Lower leg skin (tissue), 4 donors: ENCODE data around the gene RBM4B. TPM values are rescaled to one million over a fixed set of nuclear protein-coding genes. Genes with fewer than 3 reads are reported as not detected.

Experiments used
- DNase-seq, 2 donors: peaks; one replicate each; pipeline ENCODE4 v3.0.0-alpha.2; 2019; ENCODE audit warnings: low spot score in 2 of 2
- H3K4me3 ChIP-seq: fragments of 200-600 bp; sonication (generic); 2 replicates; pipeline ENCODE4 v1.5.1; 2017; ENCODE audit warnings: mild to moderate bottlenecking, low read depth; ENCODE audit not compliant: poor library complexity, severe bottlenecking
- POLR2A ChIP-seq, 2 donors: fragments of 450-650 bp; IDR thresholded peaks; one replicate each; pipeline ENCODE4 v1.6.1; 2016 to 2017; ENCODE audit warnings: antibody characterized with exemption in 2 of 2, mild to moderate bottlenecking in 1 of 2, moderate library complexity in 1 of 2
- WGBS, 2 donors: methylation state at CpG; one replicate each; pipeline ENCODE4 v1.1.5; 2018; 5-methylcytosine and 5-hydroxymethylcytosine counted together
- intact Hi-C: fragments of 100-400 bp; cut with DNase I; formaldehyde crosslinking; loops from one replicate; pipeline ENCODE4 v1.15.0; 2023; ENCODE audit warnings: low total_unique reads
- total RNA-seq, 4 donors: library from RNA; depleted of rRNA; stranded (reverse); fragments of >200 nt; gene quantifications; one replicate each; pipeline ENCODE4 v1.1.0, GENCODE V29; 2016
- TF ChIP-seq, protein P1 (sequence below), 3 donors: fragments of 450-650 bp; IDR thresholded peaks; one replicate each; pipeline ENCODE4 v1.5.1; 2016; ENCODE audit warnings: antibody characterized with exemption in 3 of 3, mild to moderate bottlenecking in 3 of 3, moderate library complexity in 2 of 3

The RBM4B gene
- total RNA-seq, 4 donors from 2014 or later: 8.6 to 18.0 (median 12.2) TPM

DNA sequence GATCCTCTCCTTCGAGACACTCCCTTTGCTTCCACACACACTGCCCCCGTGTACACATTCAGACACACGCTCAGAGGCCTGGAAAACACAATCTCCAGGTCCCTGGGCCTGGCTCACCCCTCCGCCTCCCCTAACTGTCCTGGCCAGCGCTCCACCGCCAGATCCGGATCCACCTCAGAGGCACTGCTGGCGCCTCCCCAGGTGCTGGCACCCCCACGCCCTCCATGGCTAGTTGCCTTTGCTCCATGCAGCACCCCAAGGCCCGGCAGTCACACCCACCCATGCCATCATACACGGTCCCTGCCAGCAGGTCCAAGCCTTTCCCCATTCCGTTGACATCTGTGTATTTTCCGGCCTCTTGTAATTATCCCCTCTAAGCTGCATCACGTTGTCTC is 40.2 kb upstream of the RBM4B start:
- no peak for TF ChIP-seq POLR2A (IDR thresholded peaks at IDR 0.05)
- TF ChIP-seq, protein P1, sequence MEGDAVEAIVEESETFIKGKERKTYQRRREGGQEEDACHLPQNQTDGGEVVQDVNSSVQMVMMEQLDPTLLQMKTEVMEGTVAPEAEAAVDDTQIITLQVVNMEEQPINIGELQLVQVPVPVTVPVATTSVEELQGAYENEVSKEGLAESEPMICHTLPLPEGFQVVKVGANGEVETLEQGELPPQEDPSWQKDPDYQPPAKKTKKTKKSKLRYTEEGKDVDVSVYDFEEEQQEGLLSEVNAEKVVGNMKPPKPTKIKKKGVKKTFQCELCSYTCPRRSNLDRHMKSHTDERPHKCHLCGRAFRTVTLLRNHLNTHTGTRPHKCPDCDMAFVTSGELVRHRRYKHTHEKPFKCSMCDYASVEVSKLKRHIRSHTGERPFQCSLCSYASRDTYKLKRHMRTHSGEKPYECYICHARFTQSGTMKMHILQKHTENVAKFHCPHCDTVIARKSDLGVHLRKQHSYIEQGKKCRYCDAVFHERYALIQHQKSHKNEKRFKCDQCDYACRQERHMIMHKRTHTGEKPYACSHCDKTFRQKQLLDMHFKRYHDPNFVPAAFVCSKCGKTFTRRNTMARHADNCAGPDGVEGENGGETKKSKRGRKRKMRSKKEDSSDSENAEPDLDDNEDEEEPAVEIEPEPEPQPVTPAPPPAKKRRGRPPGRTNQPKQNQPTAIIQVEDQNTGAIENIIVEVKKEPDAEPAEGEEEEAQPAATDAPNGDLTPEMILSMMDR (IDR thresholded peaks at IDR 0.05): no peak
- no peak for DNase-seq
- 56 to 78% methylated on average over 14 of the region's 14 CpGs for WGBS, 2 donors
- intact Hi-C loops: no loop called here
- H3K4me3 ChIP-seq: peak overlapping the region; percentile 9

DNA sequence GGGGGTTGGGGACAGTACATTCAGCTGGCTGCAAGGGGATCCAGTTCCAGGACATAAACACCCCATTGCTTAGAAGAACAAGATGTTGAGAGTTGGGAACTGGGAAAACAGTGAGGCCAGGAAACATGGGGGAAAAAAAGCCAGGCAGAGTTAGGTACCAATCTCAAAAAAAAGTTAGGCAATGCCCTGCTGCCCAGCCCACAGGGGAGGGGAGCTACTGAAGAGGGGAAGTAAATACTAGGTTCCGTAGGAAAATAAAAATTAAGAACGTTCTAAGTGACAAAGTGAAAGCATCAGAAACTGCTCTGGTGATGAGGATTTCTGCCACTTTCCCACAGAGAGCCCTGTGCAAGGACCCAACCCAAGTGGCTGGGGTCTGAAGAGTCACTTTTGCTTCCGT is 39.3 kb upstream of the RBM4B start:
- no peak for DNase-seq
- 54 to 65% methylated on average over 3 of the region's 3 CpGs for WGBS, 2 donors
- no peak overlapping the region for H3K4me3 ChIP-seq
- TF ChIP-seq, protein P1 (IDR thresholded peaks at IDR 0.05): no peak
- no peak for TF ChIP-seq POLR2A (IDR thresholded peaks at IDR 0.05)
- intact Hi-C loops: no loop called here

DNA sequence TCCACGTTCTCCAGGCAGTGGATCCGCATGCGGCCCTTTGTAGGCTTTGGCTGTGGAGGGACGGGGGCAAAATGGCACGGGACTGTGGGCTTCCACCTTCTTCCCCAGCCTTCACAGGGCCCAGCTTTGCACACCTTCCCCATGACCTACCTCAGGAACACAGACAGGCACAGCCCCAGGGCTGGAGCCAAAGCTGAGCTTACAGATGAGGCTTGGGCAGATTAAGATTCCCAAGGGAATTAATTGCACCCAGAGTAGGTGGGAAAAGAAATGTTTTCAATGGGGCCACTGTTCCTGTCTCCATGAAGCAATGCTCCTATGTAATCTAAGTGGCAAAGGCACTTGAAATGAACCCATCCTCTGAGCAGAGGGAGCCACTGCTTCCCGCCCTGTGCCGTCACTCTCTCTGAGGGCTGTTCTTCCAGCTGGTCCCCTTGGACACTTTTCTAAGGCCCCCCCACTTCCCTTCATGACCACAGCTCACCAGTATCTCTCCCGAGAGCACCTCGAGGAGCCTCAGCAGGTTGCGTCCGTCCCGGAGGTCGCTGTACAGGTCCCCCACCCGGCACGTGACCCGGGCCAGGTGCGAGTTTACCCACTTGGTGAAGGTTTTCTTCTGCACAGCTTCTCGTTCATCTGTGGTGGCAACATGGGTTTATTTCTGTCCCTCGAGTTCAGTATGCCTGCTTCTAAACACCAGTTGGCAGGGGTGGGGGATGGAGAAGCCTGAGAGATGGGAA is 37.8 kb upstream of the RBM4B start:
- no peak overlapping the region for H3K4me3 ChIP-seq
- intact Hi-C loops: no loop called here
- TF ChIP-seq, protein P1 (IDR thresholded peaks at IDR 0.05): no peak
- no peak for TF ChIP-seq POLR2A (IDR thresholded peaks at IDR 0.05)
- WGBS, 2 donors: 94% methylated on average over 19 of the region's 19 CpGs
- no peak for DNase-seq

DNA sequence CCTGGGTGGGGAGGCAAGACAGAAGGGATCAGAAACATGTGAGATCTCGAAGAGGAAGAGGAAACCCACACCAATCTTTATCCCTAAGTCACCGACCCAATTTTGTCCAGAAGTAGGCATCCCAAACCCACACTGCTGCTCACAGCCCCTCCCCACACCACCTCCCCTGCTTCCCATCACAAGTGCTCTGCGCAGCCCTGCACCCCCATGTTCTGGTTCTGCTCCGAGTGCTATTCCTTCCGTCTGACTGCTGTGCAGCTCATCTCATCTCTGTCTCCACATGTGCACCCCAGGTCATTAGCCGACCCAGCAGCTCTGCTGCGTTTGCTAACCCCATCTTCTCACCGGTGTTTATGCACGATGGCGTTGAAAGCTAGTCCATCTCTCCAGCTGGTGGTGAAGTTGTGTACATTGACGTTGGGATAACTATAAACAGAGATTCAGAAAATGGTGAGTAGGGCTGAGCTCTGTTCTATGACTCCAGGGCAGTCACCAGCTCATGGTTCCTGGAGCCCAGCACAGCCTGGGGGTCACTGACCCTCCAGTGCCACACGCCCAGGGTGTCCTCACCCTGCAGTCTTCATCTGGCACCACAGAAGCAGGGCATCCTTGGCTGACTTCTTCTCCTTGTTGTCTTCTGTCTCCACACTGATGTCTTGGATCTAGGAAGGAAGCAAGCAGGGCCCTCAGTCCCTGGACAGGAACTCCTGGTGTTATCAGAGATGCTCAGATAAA is 36.2 kb upstream of the RBM4B start:
- intact Hi-C loops: no loop called here
- TF ChIP-seq POLR2A (IDR thresholded peaks at IDR 0.05): no peak
- TF ChIP-seq, protein P1 (IDR thresholded peaks at IDR 0.05): no peak
- 81% methylated on average over 12 of the region's 12 CpGs for WGBS, 2 donors
- no peak overlapping the region for H3K4me3 ChIP-seq
- no peak for DNase-seq

DNA sequence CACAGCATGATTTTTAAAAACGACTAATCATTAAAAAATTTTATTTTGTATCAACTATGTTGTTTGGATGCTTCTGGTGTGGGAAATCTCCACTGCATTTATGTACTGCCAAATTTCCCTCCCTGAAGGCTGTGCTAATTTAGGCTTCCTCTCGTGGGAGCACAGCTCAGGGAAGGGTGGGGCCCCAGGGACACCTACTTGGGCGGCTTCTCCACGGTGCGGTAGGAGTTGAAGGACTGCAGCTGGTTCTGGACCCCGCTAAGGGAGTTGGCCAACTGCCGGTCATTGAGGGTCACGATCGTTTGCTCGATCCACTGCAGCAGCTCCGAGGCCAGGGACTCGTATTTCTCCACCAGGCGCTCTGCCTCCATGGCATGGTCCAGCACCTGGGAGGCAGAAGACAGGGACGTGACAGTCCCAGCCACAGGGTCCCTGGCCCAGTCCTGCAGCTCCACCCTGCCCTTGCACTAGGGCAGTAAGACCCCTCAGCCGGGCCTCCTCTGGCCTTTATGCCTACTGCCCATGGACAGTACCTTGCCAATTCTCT is 32.8 kb upstream of the RBM4B start:
- WGBS, 2 donors: 63 to 83% methylated on average over 12 to 15 of the region's 15 CpGs
- DNase-seq: no peak
- intact Hi-C loops: no loop called here
- TF ChIP-seq POLR2A (IDR thresholded peaks at IDR 0.05): no peak
- TF ChIP-seq, protein P1 (IDR thresholded peaks at IDR 0.05): no peak
- H3K4me3 ChIP-seq: no peak overlapping the region
